NCI-H1417 (cell line): Measurements from ENCODE around the gene ATXN7L1.

Experiments used
- DNase-seq, 3 experiments: peaks; one replicate each; lab custom pipeline; 2025; lab: John Stamatoyannopoulos, UW

The ATXN7L1 gene

DNA sequence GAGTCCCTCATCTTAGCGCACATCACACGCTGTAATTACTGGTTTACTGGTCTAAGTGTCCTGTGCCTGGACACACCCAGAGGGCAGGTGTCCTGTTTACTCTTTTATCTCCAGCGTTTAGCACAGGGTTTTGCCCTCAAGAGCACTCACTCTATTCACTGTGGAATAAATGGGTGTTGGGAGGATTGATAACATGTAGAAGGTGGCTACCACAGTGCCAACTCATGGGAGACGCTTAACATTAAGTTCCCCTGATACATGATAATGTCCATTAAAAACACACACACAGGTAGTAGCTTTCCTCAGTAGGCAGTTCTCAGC lies 199.0 kb downstream of the ATXN7L1 start:
- peak; percentile 30 to 58 (median 36) for DNase-seq

- DNase-seq: peak; percentile 40 to 84 (median 78)
These were observed 200.4 kb downstream of the ATXN7L1 start for GRCh38 chr7:105675934-105676371.

DNA sequence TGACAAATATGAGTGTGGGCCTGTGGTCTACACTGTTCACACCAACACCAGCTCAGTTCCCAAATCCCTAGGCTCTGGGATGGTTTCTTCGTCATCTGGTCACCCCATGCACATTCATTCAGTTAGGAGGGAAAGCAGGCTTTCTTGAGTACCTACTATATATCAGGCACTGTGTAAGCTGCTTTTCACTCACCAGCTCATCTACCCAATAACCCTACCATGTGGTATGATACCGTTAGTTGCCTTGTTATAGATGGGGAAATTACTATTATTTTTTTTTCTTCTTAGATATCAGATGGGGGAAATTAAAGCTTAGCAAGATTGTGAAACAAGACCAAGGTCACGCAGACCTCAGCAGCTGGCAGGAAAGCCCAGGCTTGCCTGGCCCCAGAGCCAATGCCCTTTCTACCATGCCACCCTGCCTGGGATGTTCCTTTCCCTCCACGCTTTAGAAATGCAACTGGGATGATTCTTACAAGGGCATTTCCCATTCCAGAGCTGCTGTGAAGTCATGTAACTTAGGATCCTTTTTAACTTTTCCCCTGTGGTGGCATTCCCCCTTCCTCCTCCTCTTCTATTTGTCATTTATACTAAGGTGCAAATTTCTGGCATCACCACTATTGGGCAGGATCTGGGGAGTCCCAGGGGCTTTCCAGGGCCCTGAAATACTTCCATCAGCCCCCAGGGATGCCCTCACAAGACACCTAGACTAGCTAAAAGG lies 202.0 kb downstream of the ATXN7L1 start:
- no peak for DNase-seq

- peak; percentile 85 to 98 (median 93) for DNase-seq
These were observed 202.9 kb downstream of the ATXN7L1 start for GRCh38 chr7:105673367-105674084.

- peak; percentile 69 to 88 (median 82) for DNase-seq
These were observed 203.6 kb downstream of the ATXN7L1 start for GRCh38 chr7:105672801-105673200.

DNA sequence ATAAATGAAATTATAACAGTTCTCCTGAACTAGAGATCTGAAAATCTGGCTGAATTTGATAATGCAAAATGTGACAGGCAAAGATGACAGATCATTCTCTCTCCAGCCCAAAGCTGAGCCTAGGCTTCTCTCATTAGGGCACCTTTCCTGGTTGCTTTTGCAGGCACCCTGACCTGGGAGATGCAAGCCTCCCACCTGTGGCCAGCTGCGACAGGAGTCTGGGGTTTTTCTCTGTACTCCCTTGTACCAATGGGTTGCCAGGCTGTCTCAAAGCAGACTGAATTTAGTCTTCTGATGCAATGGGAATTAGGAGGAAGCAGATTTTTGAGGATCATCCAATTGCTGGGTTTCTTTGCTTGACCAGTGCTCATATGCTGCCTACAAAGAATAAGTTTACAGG lies 210.1 kb downstream of the ATXN7L1 start:
- peak in 1 of 3 experiments; percentile 22 for DNase-seq

- no peak for DNase-seq
These were observed 210.7 kb downstream of the ATXN7L1 start for GRCh38 chr7:105665684-105666083.

- DNase-seq: peak; percentile 83 to 97 (median 90)
These were observed 211.4 kb downstream of the ATXN7L1 start for GRCh38 chr7:105664816-105665525.

- peak in 1 of 3 experiments; percentile 18 for DNase-seq
These were observed 213.4 kb downstream of the ATXN7L1 start for GRCh38 chr7:105662998-105663397.

DNA sequence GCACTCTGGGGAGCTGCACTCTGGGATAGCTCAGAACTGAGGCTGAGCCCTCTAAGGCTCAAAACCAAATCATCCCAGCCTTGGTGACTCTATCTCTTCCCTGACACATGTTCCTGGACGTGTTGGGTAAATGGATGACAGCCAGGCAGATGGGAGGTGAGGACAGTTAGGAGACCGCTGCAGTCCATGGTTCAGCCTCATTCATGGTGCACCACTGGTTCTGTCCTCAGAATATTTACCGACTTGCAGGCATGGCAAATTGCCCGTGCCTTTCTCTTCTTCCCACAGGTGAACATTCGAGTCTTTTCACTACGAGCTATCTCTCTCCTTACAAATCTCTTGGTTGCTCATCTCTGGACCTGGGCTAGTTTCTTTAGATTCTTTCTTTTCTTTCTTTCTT lies 214.8 kb downstream of the ATXN7L1 start:
- DNase-seq: no peak

GRCh38 chr7:105656922-105657521 lies 219.4 kb downstream of the ATXN7L1 start:
- DNase-seq: peak in 2 of 3 experiments; percentile 35 to 73

GRCh38 chr7:105655500-105656380 lies 220.7 kb downstream of the ATXN7L1 start:
- peak in 2 of 3 experiments; percentile 16 to 60 for DNase-seq

GRCh38 chr7:105655067-105655466 lies 221.3 kb downstream of the ATXN7L1 start:
- no peak for DNase-seq

DNA sequence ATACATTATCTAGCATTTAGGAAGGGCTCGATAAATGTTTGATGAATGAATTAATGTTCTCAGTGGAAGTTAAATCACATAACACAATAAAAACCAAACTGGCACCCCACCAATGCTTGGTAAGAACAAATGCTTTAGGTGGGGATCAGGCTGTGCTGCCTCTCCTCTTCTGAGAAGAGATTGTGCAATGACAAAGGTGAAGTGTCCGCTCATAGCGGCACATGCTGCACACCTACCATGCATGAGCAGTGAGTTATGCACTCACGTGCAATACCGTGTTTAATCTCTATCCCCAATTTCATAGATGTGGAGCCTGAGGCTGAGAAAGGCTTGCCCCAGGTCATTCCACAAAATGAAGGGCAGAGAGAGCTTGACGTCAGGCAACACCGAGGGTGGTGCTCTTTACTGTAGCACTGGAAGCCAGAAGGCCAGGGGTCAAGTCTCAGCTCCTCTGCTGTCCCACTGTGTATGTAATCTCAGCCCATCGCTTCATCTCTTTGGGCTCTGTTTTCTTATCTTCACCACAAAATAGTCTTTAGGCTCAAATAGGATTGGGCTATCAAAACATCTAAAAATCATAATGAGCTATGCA lies 222.2 kb downstream of the ATXN7L1 start:
- DNase-seq: no peak

GRCh38 chr7:105653441-105654005 lies 222.9 kb downstream of the ATXN7L1 start:
- DNase-seq: no peak

GRCh38 chr7:105652359-105652993 lies 223.9 kb downstream of the ATXN7L1 start:
- peak; percentile 73 to 87 (median 83) for DNase-seq

- no peak for DNase-seq
These were observed 224.6 kb downstream of the ATXN7L1 start for GRCh38 chr7:105651798-105652197.

DNA sequence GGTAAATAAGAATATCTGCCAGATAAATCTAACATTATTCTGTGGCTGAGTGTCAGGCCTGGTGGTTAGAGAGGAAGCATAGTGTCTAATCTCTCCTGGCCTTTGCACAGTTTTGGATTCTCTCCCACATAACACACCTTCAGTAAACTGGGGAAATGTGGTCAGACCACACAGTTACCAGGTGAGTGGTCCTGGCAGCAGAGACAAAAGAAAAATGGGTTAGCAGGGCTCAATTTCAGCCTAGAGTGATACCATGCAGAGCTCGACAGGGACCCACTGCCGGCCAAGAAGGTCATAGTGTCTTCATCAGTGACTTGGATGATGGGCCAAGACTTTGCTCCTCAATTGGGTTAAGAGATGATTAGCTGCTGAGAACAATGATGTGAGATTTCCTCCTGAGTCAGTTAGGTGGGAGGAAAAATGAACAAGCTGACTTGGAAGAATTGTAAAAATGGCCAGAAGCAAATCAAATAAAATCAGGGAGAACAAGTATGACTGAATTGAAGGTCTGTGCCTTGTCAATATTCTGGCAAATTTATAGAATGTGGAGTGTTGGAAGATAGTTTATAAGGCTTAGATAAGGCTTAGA lies 225.9 kb downstream of the ATXN7L1 start:
- DNase-seq: no peak

- peak in 1 of 3 experiments; percentile 13 for DNase-seq
These were observed 226.5 kb downstream of the ATXN7L1 start for GRCh38 chr7:105649727-105650381.
